ENCODE data around the gene OXCT2.

GRCh38 chr1:39802496-39803260 lies 31.5 kb upstream of the OXCT2 start:
- TF ChIP-seq CTCF (IDR thresholded peaks at IDR 0.05; ENCODE audit: low read length) (no peak), EZH2 (optimal IDR thresholded peaks at IDR 0.05; ENCODE audit: low read depth, low read length) (no peak)
